ENCODE results near the gene ATG2B.
"Not testable (repeated sequence)": the region's sequence is repeated elsewhere in the genome, so short reads cannot be mapped to it uniquely, and the experiment has no call there.

ATG2B gene

DNA sequence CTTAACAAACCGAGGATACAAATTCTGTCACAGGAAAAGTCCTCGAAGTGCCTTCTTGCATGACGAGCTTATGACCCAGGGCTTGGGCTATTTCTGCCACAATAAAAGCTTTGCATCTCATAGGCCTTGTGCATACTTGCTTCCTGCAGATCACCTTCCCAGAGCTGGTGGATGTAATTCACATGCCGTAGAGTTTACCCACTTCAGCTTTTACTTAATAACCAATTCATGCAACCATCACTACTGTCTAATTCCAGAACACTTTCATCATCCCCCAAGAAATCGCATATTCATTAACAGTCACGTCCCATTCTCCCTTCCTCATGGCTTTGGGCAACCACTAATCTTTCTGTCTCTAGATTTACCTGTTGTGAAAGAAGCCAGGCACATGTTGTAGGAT is 116.1 kb downstream of the ATG2B start:
- DNase-seq: no peak

- DNase-seq: no peak
Measured at GRCh38 chr14:96246539-96246847, 116.6 kb downstream of the ATG2B start.

- no peak for DNase-seq
Measured at GRCh38 chr14:96245710-96246538, 117.2 kb downstream of the ATG2B start.

GRCh38 chr14:96245074-96245473 is 118.1 kb downstream of the ATG2B start:
- DNase-seq: not testable (repeated sequence)

DNA sequence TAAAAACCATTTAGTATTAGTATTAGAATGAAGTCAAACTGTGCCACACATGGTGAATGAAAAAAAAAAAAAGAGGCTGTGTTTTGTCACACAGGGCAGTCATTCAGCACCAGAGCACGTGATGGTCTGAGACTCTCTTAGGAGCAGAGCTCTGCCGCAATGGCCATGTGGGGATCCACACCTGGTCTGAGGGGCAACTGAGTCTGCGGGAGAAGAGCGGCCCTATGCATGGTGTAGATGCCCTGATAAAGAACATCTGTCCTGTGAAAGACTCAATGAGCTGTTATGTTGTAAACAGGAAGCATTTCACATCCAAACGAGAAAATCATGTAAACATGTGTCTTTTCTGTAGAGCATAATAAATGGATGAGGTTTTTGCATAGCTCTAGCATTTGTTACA is 119.4 kb downstream of the ATG2B start:
- DNase-seq: no peak

GRCh38 chr14:96242126-96242525 is 121.0 kb downstream of the ATG2B start:
- no peak for DNase-seq

GRCh38 chr14:96240641-96241040 is 122.5 kb downstream of the ATG2B start:
- no peak for DNase-seq

DNA sequence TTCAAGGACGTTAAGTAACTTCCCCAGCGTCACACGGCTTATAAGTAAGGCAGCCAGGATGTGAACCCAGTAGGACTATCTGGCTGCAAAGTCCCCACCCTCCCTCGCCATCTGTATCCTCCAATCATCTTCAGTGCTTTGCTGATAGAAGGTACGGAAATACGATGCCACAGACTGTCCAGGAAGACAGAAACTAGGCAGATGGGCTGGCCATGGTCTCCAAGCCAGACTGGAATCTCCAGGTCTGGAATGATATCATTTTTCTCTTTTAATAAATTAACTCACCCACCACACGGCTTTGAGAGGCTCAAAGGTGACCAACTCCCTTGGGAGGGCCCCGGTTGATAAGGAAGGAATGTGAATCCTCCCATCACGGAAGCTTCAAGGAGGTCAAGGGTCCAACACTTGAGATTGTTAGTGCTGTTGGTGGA is 123.4 kb downstream of the ATG2B start:
- DNase-seq: no peak

- no peak for DNase-seq
Measured at GRCh38 chr14:96238676-96239265, 124.4 kb downstream of the ATG2B start.

DNA sequence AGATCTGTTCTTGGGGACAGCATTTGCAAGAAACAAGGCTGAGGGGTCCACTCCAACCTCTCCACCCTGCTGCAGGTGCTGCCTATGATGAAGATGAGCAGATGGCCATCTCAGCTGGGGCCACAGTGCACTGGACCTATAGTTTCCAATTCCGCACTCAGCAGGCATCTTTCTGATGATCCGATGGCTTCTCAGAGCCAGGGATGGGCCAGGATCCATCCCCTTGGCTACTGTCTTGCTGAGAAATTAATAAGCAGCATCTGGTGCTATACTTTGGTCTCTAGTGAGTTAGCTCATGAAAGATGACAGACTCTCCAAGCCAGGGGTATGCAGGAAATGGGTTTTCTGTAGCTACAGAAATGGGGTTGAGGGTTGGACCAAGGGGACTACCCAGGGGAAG is 125.5 kb downstream of the ATG2B start:
- DNase-seq: no peak

DNA sequence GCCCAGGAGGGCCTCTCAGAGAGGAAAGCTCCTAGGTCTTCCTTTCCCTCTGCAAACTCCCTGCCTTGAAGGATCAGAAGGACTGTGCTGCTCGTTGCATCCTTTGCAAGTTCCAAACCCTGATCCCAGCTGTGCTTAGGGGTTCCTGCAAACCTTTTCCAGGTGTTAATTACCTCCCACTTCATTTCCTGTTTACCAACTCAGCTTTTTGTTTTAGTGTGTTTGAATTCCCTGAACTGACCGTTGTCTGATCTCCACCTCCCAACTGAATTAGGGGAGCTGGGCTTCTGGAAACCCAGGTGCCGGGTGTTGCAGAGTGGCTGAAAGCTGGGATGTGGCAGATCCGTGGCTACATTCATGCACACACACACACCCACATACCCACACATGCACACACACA is 127.7 kb downstream of the ATG2B start:
- DNase-seq: no peak

DNA sequence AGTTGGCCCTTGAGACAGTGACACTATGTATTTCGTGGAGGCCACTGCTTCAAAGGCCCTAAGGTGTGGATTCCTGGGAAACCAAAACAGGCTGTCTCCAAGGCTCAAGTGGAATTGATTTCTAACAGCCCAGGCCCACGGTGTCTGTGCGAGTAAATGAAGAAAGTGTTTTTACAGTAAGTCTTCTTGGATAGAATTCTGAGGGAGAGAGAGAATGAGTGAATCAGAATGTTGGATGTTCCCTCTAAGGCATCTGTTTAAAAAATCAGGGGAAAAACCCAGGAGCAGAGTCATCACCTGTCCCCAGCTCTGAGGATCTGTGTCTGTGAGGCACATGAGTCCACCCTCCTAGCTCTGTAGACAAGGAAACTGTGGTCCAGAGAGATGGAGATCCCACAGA is 129.5 kb downstream of the ATG2B start:
- DNase-seq: no peak

DNA sequence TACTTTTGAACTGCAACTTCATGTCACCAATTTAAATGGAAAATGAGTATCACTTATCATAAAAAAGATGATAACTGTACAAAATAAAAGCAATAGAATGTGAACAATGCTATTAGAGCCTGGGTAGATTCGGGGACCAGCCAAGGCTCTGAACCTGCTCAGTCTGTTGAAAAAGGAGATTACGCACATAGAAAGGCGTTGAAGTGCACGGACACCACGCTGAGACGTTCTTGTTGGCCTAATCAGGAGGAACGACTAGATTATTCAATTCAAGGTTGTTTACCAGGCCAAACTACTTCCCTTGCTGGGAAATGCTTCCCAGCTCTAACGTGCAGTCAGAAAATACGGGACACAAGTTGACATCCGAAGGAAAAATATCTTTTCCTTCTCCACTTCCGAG is 130.6 kb downstream of the ATG2B start:
- DNase-seq: no peak

- no peak for DNase-seq
Measured at GRCh38 chr14:96231526-96232130, 131.5 kb downstream of the ATG2B start.

- no peak for DNase-seq
Measured at GRCh38 chr14:96231056-96231455, 132.1 kb downstream of the ATG2B start.

GRCh38 chr14:96229315-96229714 is 133.8 kb downstream of the ATG2B start:
- no peak for DNase-seq
